ENCODE results near the gene LTF. TPM values are rescaled to one million over a fixed set of nuclear protein-coding genes. Genes with fewer than 3 reads are reported as not detected.

The LTF gene
- polyA plus RNA-seq, 3 donors: 2.2 to 3.6 (median 3.3) TPM

- DNase-seq: no peak
Observed at GRCh38 chr3:46469680-46470357, 5.1 kb upstream of the LTF start.

GRCh38 chr3:46468753-46469600, 4.3 kb upstream of the LTF start:
- no peak for DNase-seq

- DNase-seq: no peak
Observed at GRCh38 chr3:46467562-46467961, 2.9 kb upstream of the LTF start.

GRCh38 chr3:46466871-46467403, 2.2 kb upstream of the LTF start:
- DNase-seq: no peak

- DNase-seq: no peak
Observed at GRCh38 chr3:46466273-46466672, 1.6 kb upstream of the LTF start.

- no peak for DNase-seq
Observed at GRCh38 chr3:46465196-46465520, 453 bp upstream of the LTF start.

DNA sequence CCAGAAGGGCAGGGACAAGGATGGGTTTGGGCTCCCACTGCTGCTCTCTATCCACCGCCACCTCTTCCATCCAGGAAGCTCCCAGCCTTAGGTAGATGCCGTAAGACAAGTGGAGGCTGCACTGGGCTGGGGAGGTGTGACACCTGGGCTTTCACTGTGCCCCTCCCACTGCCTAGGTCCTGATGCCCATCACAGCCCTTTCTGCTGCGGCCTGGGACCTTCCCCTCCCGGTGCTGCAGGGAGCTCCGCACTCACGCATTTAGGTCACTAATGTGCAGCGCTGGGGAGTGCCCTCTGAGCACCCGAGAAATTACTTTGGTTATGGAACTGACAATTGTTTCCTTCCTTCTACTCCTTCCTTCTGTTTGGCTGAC, 850 bp downstream of the LTF start:
- DNase-seq: no peak

GRCh38 chr3:46463120-46463867, 1.4 kb downstream of the LTF start:
- no peak for DNase-seq

DNA sequence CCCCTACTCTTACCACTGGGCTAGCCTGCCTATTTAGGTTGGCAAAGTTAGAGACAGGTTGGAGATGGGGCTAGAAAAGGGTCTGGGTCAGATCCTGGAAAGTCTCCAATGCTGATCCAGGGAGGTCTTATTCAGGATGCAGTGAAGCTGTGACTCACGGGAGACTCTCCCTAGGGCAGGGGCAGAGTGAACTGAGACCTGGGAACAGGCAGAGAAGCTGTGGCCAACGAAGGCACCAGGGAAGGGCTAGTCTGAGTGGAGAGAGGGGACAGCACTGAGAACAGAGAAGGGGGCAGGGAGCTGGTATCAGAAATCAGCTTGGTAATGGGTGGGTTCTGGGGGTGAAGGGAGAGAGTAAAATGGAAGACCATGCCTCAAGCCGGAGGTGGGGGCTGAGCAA, 2.2 kb downstream of the LTF start:
- DNase-seq: no peak

DNA sequence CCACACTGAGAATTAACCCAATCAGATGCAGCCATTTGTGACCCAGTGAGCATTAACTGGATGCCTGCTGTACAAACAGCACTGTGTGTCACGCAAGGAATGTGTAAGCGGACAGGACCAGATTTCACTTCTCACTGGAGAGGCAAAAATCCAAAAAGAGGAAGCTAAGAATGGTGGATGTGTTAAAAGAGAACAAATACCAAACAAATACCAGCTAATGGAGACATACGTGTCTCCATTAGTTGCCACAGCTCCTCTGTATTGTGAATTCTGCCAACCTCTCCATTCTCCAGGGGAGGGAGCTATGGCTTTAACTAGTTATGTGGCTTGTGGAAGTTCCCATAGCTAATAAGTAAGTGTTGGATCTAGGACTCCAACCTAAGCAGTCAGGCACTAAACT, 2.6 kb downstream of the LTF start:
- DNase-seq: no peak

DNA sequence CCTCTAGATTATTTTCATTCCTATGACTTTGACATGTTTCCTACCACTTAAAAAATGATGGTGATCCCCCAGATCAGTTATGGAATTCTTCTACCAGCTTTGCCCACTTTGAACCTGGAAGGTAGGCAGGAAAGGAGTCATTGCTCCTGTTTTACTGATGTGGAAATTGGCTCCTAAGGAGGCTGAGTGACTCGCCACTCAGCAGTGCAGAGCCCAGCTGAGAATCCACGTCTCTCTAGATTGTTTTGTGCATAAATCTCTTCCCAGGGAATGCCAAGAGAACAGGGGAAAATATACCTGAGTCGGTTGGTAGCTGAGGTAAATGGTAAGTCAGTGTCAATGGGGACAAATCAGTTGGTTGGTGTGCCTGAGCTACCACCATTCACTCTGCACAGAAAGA, 4.7 kb downstream of the LTF start:
- no peak for DNase-seq

DNA sequence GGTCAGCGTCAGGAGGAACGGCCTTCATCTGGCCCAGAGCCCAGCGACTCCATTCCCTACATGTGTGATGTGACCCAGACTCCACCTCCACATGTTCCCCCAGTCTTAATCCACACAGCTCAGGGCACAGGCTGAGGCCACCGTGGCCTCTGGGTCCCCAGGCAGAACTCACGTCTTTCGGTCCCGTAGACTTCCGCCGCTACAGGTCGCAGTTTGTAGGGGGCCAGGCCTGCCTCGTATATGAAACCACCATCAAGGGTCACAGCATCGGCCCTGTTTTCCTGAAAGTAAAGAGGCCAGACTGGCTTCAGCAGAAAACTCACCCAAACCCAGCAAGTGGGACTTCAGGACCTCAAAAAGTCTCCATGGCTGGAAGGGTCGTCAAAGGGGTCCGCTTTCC, 8.6 kb downstream of the LTF start:
- DNase-seq: no peak

DNA sequence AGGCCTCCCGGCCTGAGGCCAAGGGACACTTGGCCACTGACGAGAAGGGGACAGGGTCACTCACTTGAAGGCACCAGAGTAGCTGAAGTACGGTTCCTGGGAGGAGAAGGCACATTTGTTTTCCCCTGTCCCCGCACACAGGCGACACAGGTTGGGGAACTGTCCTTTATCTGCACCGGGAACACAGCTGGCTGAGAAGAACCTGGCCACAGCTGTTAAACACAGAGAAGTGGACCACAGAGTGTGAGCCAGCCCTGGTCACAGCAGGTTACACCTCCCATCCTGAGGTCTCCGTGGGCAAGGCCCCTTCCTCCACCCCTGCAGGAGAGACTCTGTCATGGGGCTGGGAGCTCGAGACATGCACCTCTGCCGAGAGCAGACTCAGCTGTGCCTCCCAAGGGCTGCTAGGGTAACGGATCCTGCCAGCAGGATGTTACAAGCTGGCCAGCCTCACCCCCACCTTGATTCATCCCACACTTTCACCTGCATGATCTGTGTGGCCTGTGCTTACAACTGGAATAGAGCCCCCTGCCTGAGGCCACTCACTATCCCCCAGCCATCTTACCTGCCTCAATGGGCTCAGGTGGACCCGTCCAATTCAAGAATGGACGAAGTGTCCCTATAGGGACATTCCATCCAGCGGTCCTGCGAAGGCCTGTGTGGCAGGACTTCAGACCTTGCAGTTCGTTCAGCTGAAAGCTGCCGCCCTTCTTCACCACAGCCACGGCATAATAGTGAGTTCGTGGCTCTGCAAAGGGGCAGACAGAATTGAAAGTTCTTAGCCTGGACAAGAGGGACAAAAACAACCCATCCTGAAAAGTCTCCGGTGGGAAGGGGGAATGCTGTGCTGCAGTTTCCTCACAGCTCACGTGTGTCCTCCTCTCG, 9.2 kb downstream of the LTF start:
- DNase-seq: no peak

GRCh38 chr3:46454606-46455005, 10.1 kb downstream of the LTF start:
- no peak for DNase-seq

DNA sequence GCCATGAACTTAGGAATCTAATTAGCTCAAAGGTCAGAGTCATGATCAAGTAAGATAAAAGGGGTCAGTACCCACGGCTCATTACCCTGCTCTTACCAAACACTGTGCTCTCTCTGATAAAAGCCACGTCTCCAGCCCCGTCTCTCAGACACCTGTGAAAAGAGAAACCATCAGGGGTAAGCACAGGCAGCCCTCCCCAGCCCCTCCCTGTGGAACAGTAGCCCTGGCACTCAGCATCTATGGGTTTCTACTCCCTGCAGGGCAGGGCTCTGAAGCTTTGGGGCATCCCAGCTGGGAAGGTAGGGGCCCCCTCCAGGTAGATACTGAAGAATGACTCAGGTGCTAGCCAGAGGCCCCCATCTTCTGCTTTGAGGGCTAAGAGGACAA, 10.5 kb downstream of the LTF start:
- no peak for DNase-seq

- DNase-seq: no peak
Observed at GRCh38 chr3:46453526-46454208, 11.0 kb downstream of the LTF start.

GRCh38 chr3:46449755-46450552, 14.8 kb downstream of the LTF start:
- DNase-seq: no peak

- no peak for DNase-seq
Observed at GRCh38 chr3:46448721-46449120, 16.0 kb downstream of the LTF start.

DNA sequence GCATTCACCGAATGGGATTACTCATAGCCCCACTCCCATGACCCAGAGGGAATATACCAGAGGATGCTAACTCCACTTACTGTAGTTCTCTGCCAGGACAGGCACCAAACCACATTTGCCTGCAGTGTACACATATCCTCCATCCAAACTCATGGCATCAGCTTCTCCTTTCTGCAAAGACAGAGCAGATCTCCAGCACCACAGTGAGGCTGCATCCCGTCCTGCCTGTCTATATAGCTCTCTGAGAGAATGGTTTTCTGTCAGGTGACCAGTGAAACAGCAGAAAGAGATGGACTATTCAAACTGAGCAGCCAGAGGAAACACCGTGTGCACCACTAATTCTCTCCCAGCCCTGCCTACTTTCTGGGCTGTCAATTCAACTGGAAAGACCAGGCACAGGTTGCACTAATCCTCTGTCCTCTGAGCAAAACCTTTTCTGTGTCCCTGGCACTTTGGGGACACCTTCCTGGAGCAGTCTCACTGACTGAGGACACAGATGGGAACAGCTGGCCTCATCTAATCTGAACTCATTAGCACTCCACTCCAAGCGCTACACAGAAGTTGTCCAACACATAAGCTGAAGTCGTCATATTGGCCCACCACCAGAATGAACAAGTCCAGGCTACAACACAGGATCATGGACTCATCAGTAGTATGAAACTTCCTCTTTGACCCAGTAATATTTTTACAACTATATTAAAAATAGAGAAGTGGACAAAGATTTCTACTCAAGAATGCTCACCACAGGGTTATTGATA, 17.3 kb downstream of the LTF start:
- no peak for DNase-seq

Data from renal pelvis (tissue), 4 donors.